Measurements from ENCODE around the gene BCAS4.
"Not testable (repeated sequence)": the region's sequence is repeated elsewhere in the genome, so short reads cannot be mapped to it uniquely, and the experiment has no call there.

BCAS4 gene

GRCh38 chr20:50870561-50871161, 75.8 kb downstream of the BCAS4 start:
- no peaks in the 10 kb centered on the region for H3K36me3 ChIP-seq (replicated peaks)
- peak in 1 of 2 experiments; percentile 20 for DNase-seq (ENCODE audit: low spot score in 2 of 2)
- no peaks in the 10 kb centered on the region for H3K4me1 ChIP-seq
- H3K4me3 ChIP-seq = no peak overlapping the region
- in situ Hi-C loops (cut with MboI; ENCODE audit: low sequenced_read_pairs) = no loop called here
- no peaks in the 10 kb centered on the region for H3K9me3 ChIP-seq
- no peaks in the 10 kb centered on the region for H3K27me3 ChIP-seq (ENCODE audit: low read depth)

GRCh38 chr20:50872560-50873425, 77.9 kb downstream of the BCAS4 start:
- in situ Hi-C loops (cut with MboI; ENCODE audit: low sequenced_read_pairs) = no loop called here
- no peaks in the 10 kb centered on the region for H3K9me3 ChIP-seq

GRCh38 chr20:50873585-50873984, 78.7 kb downstream of the BCAS4 start:
- H3K36me3 ChIP-seq (replicated peaks) = no peaks in the 10 kb centered on the region; the same call in 1 of the 2 replicates
- H3K9me3 ChIP-seq = no peaks in the 10 kb centered on the region
- H3K4me1 ChIP-seq = no peaks in the 10 kb centered on the region
- no peaks in the 10 kb centered on the region for H3K27me3 ChIP-seq (ENCODE audit: low read depth)
- DNase-seq (ENCODE audit: low spot score in 2 of 2) = no peak
- in situ Hi-C loops (cut with MboI; ENCODE audit: low sequenced_read_pairs) = no loop called here
- no peak overlapping the region for H3K4me3 ChIP-seq

More at GRCh38 chr20:50872560-50873425, 77.9 kb downstream of the BCAS4 start:
- Histone ChIP-seq H3K4me3 (no peak overlapping the region), H3K4me1 (no peaks in the 10 kb centered on the region), H3K36me3 (replicated peaks) (no peaks in the 10 kb centered on the region; the same call in 1 of the 2 replicates), H3K27me3 (ENCODE audit: low read depth) (no peaks in the 10 kb centered on the region)
- no peak for DNase-seq (ENCODE audit: low spot score in 2 of 2)

- no peaks in the 10 kb centered on the region; the same call in 1 of the 2 replicates for H3K36me3 ChIP-seq (replicated peaks)
Measured at GRCh38 chr20:50874111-50874757, 79.4 kb downstream of the BCAS4 start.

GRCh38 chr20:50874758-50875665, 80.2 kb downstream of the BCAS4 start:
- no peaks in the 10 kb centered on the region for H3K27me3 ChIP-seq (ENCODE audit: low read depth)
- no peaks in the 10 kb centered on the region; the same call in 1 of the 2 replicates for H3K36me3 ChIP-seq (replicated peaks)
- H3K4me1 ChIP-seq = no peaks in the 10 kb centered on the region
- in situ Hi-C loops (cut with MboI; ENCODE audit: low sequenced_read_pairs) = no loop called here
- no peaks in the 10 kb centered on the region for H3K9me3 ChIP-seq
- no peak for DNase-seq (ENCODE audit: low spot score in 2 of 2)
- no peak overlapping the region for H3K4me3 ChIP-seq

More at GRCh38 chr20:50874111-50874757, 79.4 kb downstream of the BCAS4 start:
- in situ Hi-C loops (cut with MboI; ENCODE audit: low sequenced_read_pairs) = no loop called here
- no peak for DNase-seq (ENCODE audit: low spot score in 2 of 2)
- Histone ChIP-seq H3K27me3 (ENCODE audit: low read depth) (no peaks in the 10 kb centered on the region), H3K9me3 (no peaks in the 10 kb centered on the region), H3K4me3 (no peak overlapping the region), H3K4me1 (no peaks in the 10 kb centered on the region)

- DNase-seq (ENCODE audit: low spot score in 2 of 2) = no peak
- Histone ChIP-seq H3K36me3 (replicated peaks) (no peaks in the 10 kb centered on the region; the same call in 1 of the 2 replicates), H3K4me1 (no peaks in the 10 kb centered on the region), H3K9me3 (no peaks in the 10 kb centered on the region), H3K4me3 (no peak overlapping the region), H3K27me3 (ENCODE audit: low read depth) (no peaks in the 10 kb centered on the region)
- in situ Hi-C loops (cut with MboI; ENCODE audit: low sequenced_read_pairs) = no loop called here
Measured at GRCh38 chr20:50876063-50876685, 81.3 kb downstream of the BCAS4 start.

GRCh38 chr20:50876816-50877215, 82.0 kb downstream of the BCAS4 start:
- in situ Hi-C loops (cut with MboI; ENCODE audit: low sequenced_read_pairs) = no loop called here
- Histone ChIP-seq H3K4me3 (no peak overlapping the region), H3K27me3 (ENCODE audit: low read depth) (no peaks in the 10 kb centered on the region), H3K9me3 (no peaks in the 10 kb centered on the region), H3K4me1 (no peaks in the 10 kb centered on the region), H3K36me3 (replicated peaks) (no peaks in the 10 kb centered on the region; the same call in 1 of the 2 replicates)
- no peak for DNase-seq (ENCODE audit: low spot score in 2 of 2)

GRCh38 chr20:50877232-50877743, 82.4 kb downstream of the BCAS4 start:
- Histone ChIP-seq H3K4me3 (no peak overlapping the region), H3K27me3 (ENCODE audit: low read depth) (no peaks in the 10 kb centered on the region), H3K9me3 (no peaks in the 10 kb centered on the region), H3K4me1 (no peaks in the 10 kb centered on the region), H3K36me3 (replicated peaks) (no peaks in the 10 kb centered on the region; the same call in 1 of the 2 replicates)
- in situ Hi-C loops (cut with MboI; ENCODE audit: low sequenced_read_pairs) = no loop called here
- no peak for DNase-seq (ENCODE audit: low spot score in 2 of 2)

GRCh38 chr20:50879649-50880550, 85.0 kb downstream of the BCAS4 start:
- in situ Hi-C loops (cut with MboI; ENCODE audit: low sequenced_read_pairs) = no loop called here
- H3K9me3 ChIP-seq = no peaks in the 10 kb centered on the region
- no peak overlapping the region for H3K4me3 ChIP-seq
- no peaks in the 10 kb centered on the region for H3K4me1 ChIP-seq
- H3K36me3 ChIP-seq (replicated peaks) = no peaks in the 10 kb centered on the region; the same call in 1 of the 2 replicates
- no peaks in the 10 kb centered on the region for H3K27me3 ChIP-seq (ENCODE audit: low read depth)
- DNase-seq (ENCODE audit: low spot score in 2 of 2) = no peak

GRCh38 chr20:50881759-50882424, 87.0 kb downstream of the BCAS4 start:
- not testable (repeated sequence) for H3K4me3 ChIP-seq

GRCh38 chr20:50883856-50884255, 89.0 kb downstream of the BCAS4 start:
- Histone ChIP-seq H3K36me3 (replicated peaks) (peaks cover 7% of the 10 kb centered on the region), H3K27me3 (ENCODE audit: low read depth) (no peaks in the 10 kb centered on the region), H3K9me3 (no peaks in the 10 kb centered on the region), H3K4me3 (no peak overlapping the region), H3K4me1 (no peaks in the 10 kb centered on the region)
- no peak for DNase-seq (ENCODE audit: low spot score in 2 of 2)
- in situ Hi-C loops (cut with MboI; ENCODE audit: low sequenced_read_pairs) = no loop called here

More at GRCh38 chr20:50881759-50882424, 87.0 kb downstream of the BCAS4 start:
- in situ Hi-C loops (cut with MboI; ENCODE audit: low sequenced_read_pairs); H3K27me3 ChIP-seq (ENCODE audit: low read depth); H3K4me1 ChIP-seq; H3K36me3 ChIP-seq (replicated peaks); H3K9me3 ChIP-seq; DNase-seq (ENCODE audit: low spot score in 2 of 2): not testable (repeated sequence)
